Cardiac septum (tissue), 1 donor: ENCODE measurements around the gene GDPD4. TPM values are rescaled to one million over a fixed set of nuclear protein-coding genes. Genes with fewer than 3 reads are reported as not detected.

Experiments used
- DNase-seq: peaks from one replicate; pipeline ENCODE4 v3.0.0-alpha.2; 2020; ENCODE audit warnings: low spot score
- intact Hi-C: fragments of 100-400 bp; cut with DNase I; formaldehyde crosslinking; loops from one replicate; pipeline ENCODE4 v1.14.0; 2022
- total RNA-seq: library from RNA; stranded (reverse); fragmentation: NEBNext Ultra II Directional; extraction: Animal tissue kit (Norgen Biotek cat#: 25700); gene quantifications from one replicate; pipeline ENCODE4 v1.2.1, GENCODE V29; 2021
- donor health status: DM: no; HTN: no; CAD: no.

The GDPD4 gene
- total RNA-seq, 1 donor from 2014 or later, result not detected

DNA sequence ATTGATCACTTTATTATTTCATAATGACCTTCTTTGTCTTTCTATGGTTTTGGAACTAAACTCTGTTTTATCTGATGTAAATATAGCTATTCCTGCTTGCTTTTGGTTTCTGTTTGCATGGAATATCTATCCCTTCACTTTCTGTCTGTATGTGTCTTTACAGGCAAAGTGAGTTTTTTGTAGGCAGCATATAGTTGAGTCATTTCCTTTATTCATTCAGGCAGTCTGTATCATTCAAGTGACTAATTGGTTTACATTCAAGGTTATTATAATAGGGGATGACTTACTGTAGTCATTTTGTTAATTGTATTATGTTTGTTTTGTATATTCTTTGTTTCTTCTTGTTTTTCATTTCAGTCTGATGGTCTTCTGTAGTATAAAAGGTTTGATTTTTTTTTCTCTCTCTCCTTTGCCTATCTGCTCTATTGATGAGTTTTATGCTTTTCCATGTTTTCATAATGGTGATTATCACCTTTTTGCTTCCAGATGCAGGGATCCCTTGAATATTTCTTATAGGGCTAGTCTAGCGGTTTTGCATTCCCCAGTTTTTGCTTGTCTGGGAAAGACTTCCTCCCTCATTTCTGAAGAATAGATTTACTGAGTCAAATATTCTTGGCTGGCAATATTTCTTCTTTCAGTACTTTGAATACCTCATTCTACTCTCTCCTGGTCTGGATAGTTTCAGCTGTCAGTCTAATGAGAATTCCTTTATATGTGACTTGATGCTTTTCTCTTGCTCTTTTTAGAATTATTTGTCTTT is 50.4 kb downstream of the GDPD4 start:
- no peak for DNase-seq
- intact Hi-C loops, result no loop called here

DNA sequence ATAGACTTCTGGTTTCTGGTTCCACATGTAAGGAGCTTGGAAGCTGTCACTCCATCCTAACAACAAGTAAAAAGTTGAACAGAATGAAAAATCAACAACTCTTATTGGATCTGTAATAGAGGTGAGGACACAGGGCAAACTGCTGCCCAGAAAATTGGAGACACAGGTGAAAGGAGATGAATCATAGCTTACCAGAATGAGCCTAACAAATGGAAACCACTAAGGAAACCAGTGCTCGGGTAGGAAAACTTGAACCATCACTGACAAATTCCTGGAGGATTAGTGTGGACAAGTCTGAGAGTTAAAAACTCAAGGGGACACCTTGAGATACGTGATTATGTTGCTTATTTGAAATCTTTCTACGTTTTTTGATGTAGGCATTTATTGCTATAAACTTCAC is 52.1 kb downstream of the GDPD4 start:
- intact Hi-C loops, result no loop called here
- DNase-seq, result no peak

DNA sequence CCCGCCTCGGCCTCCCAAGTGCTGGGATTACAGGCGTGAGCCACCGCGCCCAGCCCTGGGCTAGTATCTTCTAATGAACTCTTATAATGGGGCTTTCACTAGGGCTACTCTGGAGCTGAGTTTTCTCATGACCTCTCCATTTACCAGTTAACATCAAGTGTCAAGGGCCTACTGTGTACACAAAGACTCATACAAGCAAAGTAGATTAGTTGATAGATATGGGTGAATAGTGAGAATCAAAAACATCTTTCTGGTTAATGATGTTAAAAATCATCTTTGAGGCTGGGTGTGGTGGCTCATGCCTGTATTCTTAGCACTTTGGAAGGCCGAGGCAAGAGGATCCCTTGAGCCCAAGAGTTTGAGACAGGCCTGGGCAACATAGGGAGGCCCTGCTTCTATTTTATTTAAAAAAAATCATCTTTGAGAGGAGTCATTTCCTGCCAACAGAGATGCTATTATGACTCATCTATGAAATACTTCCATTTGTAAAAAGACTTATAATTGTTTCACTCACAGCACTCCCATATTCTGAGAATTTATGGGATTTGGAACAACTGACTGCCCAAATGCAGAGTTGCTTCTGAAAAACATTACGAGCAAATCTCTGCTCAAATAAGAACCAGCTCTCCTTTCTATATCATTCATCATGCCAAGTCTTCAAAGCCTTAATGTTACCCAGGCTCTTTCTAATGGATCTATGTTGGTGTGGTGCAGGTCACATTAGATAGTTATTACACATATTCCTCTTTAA is 57.0 kb downstream of the GDPD4 start:
- no peak for DNase-seq
- intact Hi-C loops, result no loop called here

DNA sequence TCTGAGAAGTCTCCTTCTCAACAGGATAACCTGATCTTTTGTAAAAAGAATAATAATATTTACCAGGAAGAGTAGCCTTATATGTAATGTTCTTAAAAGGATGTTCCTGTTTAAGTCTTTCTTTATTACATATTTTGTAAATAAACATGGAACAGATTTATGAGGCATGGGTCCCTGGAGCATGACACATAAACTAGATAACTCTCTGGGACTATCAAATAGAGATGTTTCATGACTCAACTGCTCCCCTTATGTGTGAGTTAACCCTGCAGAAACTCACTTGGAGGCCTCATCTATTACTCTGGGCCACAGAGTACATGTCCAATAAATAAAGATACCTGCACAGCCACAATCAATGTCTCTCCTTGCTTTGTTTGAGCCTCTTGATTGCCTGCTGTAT is 64.6 kb downstream of the GDPD4 start:
- no peak for DNase-seq
- intact Hi-C loops, result no loop called here

DNA sequence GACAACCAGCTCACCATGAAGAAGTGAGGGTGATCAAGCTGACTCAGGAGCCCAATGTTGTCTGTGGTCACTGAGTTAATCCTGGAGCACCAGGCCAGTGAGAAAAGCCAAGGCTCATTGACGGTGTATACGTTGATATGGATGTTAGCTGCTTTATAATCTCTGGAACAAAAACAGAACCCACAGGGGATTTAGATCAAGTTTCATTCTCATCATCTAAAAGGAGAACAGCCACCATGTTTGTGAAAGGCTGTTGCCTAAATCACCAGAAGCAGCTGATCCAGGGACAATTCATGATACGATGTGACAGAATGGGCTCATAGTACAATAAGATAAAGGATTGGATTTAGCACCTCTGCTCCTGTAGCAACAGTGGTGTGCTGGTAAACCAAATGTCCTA is 68.5 kb downstream of the GDPD4 start:
- intact Hi-C loops, result no loop called here
- no peak for DNase-seq

DNA sequence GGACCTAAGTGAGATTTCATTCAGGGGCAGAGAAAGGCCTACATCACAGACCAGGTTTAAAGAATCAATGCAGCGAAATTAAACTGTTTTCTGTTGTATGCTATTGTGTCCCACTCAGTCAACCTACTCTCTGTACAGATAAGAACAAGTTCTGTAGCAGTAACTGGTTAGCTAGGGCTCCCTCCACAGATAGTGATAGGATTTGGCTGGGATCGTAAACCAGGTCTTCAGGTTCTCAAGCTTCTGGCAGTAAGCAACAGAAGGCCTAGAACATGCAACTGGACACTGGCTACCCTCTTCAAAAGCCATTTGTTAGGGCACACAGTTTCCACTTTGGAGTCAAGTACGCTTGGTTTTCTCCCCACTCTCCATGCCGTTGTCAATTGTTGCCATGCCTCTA is 69.2 kb downstream of the GDPD4 start:
- DNase-seq, result no peak
- intact Hi-C loops, result no loop called here

DNA sequence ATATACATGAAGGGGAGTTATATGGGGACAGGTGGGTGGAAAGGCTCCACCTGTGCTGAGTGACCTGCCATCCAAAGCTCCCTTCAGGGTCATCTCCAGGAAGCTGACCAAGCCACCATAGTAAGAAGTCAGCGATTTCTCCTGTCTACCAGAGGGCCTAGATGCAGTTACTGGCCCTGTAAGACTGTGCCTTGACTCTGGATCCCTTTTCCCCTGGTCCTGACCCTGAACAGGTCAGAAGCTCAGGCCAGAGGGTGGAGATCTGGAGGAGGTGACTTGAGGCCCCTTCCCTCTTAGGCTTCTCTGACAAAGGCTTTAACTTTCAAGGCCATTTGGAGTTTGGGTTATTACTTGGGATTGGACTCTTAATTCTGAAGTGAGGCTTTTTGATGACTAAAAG is 69.7 kb downstream of the GDPD4 start:
- intact Hi-C loops, result no loop called here
- DNase-seq, result no peak

DNA sequence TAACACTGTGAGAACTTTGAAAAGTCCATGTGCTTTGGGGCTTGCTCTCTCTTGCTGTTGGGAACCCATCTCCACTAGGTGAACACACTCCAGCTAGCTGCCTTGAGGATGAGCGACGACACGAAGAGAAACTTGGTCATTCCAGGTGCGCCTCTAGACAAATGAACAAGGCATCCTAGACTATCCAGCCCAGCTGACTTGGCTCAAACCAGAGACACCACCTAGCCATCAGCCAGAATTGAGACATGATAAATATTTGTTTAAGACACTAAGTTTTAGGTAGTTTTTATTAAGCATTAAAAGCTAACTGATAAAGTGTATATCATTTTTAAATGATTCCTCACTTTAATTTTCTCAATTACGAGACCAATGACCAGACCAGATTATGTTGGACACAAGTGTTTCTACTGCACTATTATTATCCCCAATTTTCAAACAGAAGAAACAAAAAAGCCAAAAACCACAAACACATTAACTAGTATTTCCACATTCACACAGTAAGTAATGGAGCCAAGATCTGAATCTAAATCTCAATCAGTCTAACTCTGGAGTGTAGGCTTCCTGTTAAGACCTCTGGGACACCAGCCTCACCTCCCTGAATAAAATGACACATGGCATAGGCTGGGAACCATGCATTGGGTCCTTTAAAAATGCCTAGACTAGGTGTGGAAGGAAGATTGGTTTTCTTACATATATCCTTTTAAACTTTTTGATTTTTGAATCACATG is 70.4 kb downstream of the GDPD4 start:
- intact Hi-C loops, result no loop called here
- DNase-seq, result no peak

DNA sequence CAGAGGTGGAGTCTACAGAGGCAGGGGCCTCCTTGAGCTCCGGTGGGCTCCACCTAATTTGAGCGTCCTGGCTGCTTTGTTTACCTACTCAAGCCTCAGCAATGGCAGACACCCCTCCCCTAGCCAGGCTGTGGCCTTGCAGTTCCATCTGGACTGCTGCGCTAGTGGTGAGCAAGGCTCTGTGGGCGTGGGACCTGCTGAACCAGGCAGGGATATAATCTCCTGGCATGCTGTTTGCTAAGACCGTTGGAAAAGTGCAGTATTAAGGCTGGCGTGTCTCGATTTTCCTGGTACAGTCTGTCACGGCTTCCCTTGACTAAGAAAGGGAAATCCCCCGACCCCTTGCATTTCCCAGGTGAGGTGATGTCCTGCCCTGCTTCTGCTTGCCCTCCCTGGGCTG is 77.7 kb downstream of the GDPD4 start:
- DNase-seq, result no peak
- intact Hi-C loops, result no loop called here

DNA sequence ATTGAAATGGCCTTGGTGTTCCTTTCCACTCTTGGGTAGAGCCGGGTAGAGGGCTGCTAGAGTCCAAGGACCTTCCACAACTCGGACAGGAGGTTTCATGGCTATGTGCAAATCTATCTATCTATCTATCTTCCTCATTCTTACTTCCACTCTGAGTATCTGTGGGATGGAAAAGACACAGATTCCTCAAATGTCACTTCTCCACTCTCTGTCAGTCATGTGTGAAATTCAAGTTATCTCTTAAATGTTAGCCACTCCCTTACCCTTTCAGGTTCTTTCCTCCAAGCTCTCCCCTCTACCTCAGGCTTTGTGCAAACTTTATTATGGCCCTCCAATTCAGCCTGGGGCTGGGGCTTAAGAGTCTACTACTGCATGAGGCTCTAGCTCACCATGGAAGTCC is 84.3 kb downstream of the GDPD4 start:
- intact Hi-C loops, result no loop called here
- no peak for DNase-seq

DNA sequence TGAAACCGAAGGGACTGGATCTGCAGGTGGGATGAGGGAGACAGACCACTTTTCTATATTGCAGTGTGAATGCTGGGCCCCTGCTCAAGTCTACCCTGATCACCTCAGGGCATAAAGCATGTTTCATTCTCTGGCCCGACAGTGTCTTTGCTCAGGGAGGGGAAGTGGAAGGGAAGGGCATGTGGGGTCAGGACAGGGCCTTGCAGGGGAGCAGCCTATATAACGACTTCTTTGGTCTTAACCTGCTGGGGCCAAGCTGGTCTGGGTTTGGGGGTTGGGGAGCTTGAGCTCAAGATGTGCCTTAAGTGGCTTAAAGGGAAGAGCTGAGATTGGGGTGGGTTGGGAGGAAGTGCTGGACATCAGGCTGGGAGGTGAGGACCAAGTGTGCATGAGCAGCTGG is 86.4 kb downstream of the GDPD4 start:
- DNase-seq, result no peak
- intact Hi-C loops, result no loop called here

DNA sequence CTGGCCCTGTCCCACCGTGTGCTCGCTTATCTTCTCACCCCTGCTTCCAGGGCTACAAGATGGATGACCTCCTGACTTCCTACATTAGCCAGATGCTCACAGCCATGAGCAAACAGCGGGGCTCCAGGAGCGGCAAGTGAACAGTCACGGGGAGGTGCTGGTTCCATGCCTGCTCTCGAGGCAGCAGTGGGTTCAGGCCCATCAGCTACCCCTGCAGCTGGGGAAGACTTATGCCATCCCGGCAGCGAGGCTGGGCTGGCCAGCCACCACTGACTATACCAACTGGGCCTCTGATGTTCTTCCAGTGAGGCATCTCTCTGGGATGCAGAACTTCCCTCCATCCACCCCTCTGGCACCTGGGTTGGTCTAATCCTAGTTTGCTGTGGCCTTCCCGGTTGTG is 86.9 kb downstream of the GDPD4 start:
- intact Hi-C loops, result no loop called here
- DNase-seq, result no peak

DNA sequence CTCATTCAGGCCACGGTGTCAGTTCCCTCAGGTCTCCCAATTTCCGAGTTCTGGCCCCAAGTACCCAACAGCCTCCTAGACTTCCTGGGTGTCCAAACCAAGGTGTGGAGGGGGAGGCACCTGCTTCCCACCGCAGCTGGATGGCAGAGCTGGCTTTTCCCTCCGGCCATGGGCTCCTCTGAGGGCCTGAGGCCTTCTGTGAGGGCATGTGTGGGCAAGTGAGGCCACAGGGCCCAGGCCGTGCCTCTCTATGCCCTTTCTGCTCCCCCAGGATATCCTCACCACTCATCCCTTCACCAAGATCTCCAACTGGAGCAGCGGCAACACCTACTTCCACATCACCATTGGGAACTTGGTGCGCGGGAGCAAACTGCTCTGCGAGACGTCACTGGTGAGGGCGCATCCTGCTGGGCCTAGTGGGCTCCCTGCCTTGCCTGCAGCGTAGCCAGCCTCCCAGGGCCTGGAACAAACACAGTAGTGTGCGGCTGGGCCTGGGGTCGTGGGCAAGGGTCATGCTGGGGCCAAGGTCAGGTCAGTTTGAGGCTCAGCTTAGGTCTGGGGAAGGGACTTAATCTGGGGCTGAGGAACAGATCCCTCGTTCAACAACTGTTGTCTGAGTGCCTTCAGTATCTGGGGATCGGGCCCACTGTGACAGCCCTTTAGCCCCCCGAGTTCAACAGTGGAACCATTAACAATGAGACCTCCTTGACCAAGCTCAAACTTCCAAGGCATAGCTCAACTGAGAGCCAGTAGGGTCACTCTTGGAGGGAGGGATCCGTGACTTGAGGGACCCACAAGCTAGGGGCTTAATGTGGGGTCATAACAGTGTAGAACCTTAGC is 87.7 kb downstream of the GDPD4 start:
- intact Hi-C loops, result no loop called here
- DNase-seq, result no peak

DNA sequence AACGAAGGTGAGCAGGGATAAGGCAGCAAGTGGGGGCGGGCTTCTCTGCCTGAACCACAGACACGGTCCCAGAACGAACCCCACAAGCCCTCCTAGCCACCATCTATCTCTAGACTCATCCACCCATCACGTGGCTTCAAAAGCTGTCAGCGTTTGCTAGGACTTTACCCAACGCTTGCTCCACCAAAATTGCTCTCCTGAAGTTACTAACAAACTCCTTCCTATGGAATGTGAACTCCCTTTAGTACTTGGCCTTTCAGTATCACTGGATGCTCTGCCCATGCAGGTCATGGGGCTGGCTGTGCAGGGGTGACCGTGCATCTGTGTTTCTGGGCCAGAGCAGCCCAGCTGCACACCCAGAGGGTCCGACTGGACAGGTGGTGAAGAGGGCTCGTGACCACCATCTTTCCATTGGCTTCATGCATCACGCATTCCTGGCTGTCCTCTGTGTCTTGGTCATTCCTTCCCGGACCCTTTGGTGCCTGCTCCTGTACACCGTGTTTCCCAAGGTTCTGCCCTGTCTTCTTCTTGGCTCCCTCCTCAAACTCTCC is 88.4 kb downstream of the GDPD4 start:
- DNase-seq, result peak; percentile 46
- intact Hi-C loops, result no loop called here

DNA sequence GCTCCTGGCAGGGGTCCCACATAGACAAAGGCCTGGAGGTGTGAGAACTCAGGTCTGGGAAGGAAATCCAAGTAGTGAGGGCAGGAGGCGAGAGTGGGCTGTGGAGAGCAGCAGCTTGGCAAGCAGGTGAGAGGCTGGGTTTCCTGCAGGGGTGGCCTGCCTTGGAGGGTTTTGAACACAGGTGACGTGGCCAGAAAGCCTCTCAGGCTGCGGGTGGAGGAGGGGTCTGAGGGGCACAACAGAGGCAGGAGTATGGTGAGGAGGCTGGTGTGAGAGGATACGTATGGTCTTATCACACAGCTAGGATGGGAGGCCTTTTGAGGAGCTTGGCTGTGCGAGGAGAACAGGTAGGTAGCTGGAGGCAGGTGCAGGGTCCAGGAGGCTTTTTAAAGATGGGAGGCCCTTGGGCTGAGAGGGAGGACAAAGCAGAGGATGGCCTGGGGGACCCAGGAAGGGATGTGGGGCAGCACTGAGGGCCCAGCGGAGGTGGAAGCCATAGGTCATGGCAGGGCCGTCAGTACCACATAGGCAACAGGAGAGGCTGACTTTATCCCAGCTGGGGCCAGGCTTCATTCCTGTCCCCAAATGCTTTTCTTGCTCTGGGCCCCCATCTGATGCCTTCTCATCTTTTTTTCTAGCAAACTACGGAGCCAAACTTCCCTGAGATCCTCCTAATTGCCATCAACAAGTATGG is 89.0 kb downstream of the GDPD4 start:
- intact Hi-C loops, result no loop called here
- DNase-seq, result peak; percentile 63

DNA sequence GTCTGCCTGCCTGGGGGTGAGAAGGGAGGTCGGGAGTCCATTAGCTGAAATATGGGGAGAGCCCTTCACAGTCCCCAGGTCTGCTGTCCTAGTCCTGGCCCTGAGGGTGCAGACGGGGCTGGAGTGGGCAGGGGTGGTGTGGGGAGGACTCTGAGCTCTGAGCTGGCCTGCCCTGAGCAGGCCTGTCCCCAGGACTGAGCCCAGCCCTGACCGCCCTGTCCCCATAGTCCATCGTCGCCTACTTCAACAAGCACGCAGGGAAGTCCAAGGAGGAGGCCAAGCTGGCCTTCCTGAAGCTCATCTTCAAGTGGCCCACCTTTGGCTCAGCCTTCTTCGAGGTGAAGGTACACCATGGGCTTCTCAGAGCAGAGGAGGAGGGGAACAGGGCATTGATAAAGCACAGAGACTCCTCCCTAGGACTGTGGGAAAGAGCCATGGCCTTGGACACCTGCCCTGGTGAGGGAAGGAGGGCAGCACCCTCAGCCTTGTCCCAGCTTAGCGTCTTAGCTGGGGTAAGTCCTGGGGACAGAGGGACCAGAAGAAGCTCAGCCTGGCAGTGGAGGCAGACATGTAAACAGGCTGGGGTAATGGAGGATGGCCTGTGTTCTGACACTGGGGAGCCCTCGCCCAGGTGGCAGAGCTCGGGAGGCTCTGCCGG is 89.8 kb downstream of the GDPD4 start:
- peak; percentile 41 for DNase-seq
- intact Hi-C loops, result no loop called here

DNA sequence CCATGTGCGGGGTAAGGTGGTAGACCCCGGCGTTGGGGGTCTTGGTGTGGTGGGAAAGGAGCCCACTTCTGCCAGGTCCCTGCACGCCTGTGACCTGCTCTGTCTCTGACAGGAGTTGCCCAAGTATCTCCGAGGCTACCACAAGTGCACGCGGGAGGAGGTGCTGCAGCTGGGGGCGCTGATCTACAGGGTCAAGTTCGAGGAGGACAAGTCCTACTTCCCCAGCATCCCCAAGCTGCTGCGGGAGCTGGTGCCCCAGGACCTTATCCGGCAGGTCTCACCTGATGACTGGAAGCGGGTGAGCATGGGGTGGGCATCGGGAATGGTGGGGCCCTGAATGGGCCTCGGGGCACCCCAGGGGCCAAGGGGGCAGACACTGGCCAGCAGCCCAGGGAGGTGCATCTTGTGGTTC is 90.4 kb downstream of the GDPD4 start:
- DNase-seq, result peak; percentile 67
- intact Hi-C loops, result no loop called here

DNA sequence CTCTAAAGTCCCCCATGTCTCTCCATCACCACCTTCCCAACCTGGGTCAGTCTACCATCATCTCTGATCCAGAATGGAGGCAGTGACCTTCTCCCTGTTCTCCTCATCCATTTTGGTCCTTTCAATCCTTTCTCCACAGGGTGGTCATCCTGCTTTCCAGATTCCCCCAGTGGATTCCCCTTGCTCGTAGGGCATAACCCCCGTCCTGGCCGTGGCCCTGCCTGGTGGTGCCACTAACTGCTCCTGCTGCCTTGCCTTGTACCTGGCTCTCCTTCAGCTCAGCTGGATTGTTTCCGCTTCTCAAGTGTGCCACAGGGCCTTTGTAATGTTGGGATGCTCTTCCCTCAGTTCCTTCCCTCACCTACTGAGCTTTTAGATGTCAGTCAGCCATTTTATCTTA is 91.8 kb downstream of the GDPD4 start:
- intact Hi-C loops, result no loop called here
- no peak for DNase-seq
